A549 (cell line): ENCODE measurements around the gene KCND3. TPM values are rescaled to one million over a fixed set of nuclear protein-coding genes. Genes with fewer than 3 reads are reported as not detected.

ENCODE experiments used
- ATAC-seq, 2 experiments: fragments of 200-7000 bp in 1 of 2; fragments of >200 bp in 1 of 2; cut with Nextera tagmentation in 1 of 2; cut with Tn5 transposase in 1 of 2; 3 replicates each; pipeline versions ENCODE4 v1.8.0 to v1.9.1; 2018 to 2020; ENCODE audit warnings: mild to moderate bottlenecking in 1 of 2, moderate library complexity in 1 of 2
- CTCF ChIA-PET: fragments of 300-600 bp; sonication (Branson Sonifier 250); formaldehyde crosslinking; extraction: SDS; loops from one replicate; lab custom pipeline; 2021; ENCODE audit warnings: antibody characterized with exemption, inconsistent platforms; lab: Yijun Ruan, JAX
- POLR2A ChIA-PET: fragments of 350-600 bp; formaldehyde crosslinking; extraction: SDS; loops from one replicate; lab custom pipeline; 2021; ENCODE audit warnings: antibody characterized with exemption, inconsistent platforms; lab: Yijun Ruan, JAX
- DNase-seq, 2 experiments: peaks; one replicate each; pipeline versions ENCODE4 v3.0.0 to v3.0.0-alpha.2; 2011 to 2016; ENCODE audit warnings: low read depth in 1 of 2, low spot score in 1 of 2
- FAIRE-seq: peaks from 2 replicates; lab custom pipeline; 2011; peaks lifted over from hg19 to GRCh38; lab: Jason Lieb, UNC
- H3K27ac ChIP-seq, 2 experiments: fragments of >200 bp; sonication (Bioruptor Twin); formaldehyde crosslinking; 3 replicates each; pipeline ENCODE4 v1.5.1; 2016 to 2017
- H3K4me1 ChIP-seq: fragments of >200 bp; sonication (Bioruptor Twin); formaldehyde crosslinking; 3 replicates; pipeline ENCODE4 v1.6.1; 2016
- H3K4me2 ChIP-seq: fragments of >200 bp; sonication (Bioruptor Twin); formaldehyde crosslinking; 3 replicates; pipeline ENCODE4 v1.6.1; 2016
- H3K4me3 ChIP-seq: fragments of >200 bp; sonication (Bioruptor Twin); formaldehyde crosslinking; 3 replicates; pipeline ENCODE4 v1.5.1; 2016
- H3K9me3 ChIP-seq: fragments of >200 bp; sonication (Bioruptor Twin); formaldehyde crosslinking; 3 replicates; pipeline ENCODE4 v1.6.1; 2016
- CBX2 ChIP-seq: fragments of 200-600 bp; sonication (generic); IDR thresholded peaks from 2 replicates; pipeline ENCODE4 v1.6.1; 2016; ENCODE audit warnings: low read depth, mild to moderate bottlenecking, borderline replicate concordance
- CHD2 ChIP-seq: fragments of 150-350 bp; IDR thresholded peaks from 2 replicates; pipeline ENCODE4 v1.6.1; 2014; ENCODE audit warnings: low read length; ENCODE audit not compliant: partially characterized antibody
- EHMT2 ChIP-seq: fragments of 200-600 bp; sonication (generic); IDR thresholded peaks from 2 replicates; pipeline ENCODE4 v1.6.1; 2016; ENCODE audit warnings: antibody characterized with exemption, low read depth, mild to moderate bottlenecking, moderate library complexity
- ESRRA ChIP-seq: fragments of 150-350 bp; IDR thresholded peaks from 2 replicates; pipeline ENCODE4 v1.6.1; 2014; ENCODE audit warnings: mild to moderate bottlenecking, low read length, borderline replicate concordance
- HEYL ChIP-seq: fragments of 250-450 bp; sonication (Bioruptor Pico); IDR thresholded peaks from 2 replicates; pipeline ENCODE4 v1.8.0; 2021; ENCODE audit warnings: mild to moderate bottlenecking, moderate library complexity
- HOXA7 ChIP-seq: fragments of 250-450 bp; sonication (Bioruptor Pico); IDR thresholded peaks from 2 replicates; pipeline ENCODE4 v1.5.0; 2020; ENCODE audit warnings: mild to moderate bottlenecking, moderate library complexity
- HOXB13 ChIP-seq: fragments of 250-450 bp; sonication (Bioruptor Pico); IDR thresholded peaks from 2 replicates; pipeline ENCODE4 v1.5.0; 2020; ENCODE audit warnings: low read depth, mild to moderate bottlenecking, moderate library complexity
- JUNB ChIP-seq: fragments of >200 bp; sonication (Bioruptor Twin); formaldehyde crosslinking; IDR thresholded peaks from 2 replicates; pipeline ENCODE4 v1.6.1; 2016
- KDM1A ChIP-seq: fragments of 200-600 bp; sonication (generic); IDR thresholded peaks from 2 replicates; pipeline ENCODE4 v1.6.1; 2016; ENCODE audit warnings: low read depth, mild to moderate bottlenecking
- MYC ChIP-seq: IDR thresholded peaks from 2 replicates; pipeline ENCODE4 v1.6.1; 2012; ENCODE audit warnings: mild to moderate bottlenecking, inconsistent platforms, low read length, improper control_type of control experiment, borderline replicate concordance
- POLR2A ChIP-seq: IDR thresholded peaks from 2 replicates; pipeline ENCODE4 v1.6.1; 2012; ENCODE audit warnings: mild to moderate bottlenecking, low read length
- RCOR1 ChIP-seq: fragments of 150-350 bp; IDR thresholded peaks from 2 replicates; pipeline ENCODE4 v1.6.1; 2014; ENCODE audit warnings: antibody characterized with exemption, low read length, low read depth
- RFX5 ChIP-seq: fragments of 450-650 bp; IDR thresholded peaks from 2 replicates; pipeline ENCODE4 v1.7.1; 2014; ENCODE audit warnings: antibody characterized with exemption, mild to moderate bottlenecking, moderate library complexity
- SREBF2 ChIP-seq: fragments of 450-650 bp; IDR thresholded peaks from 2 replicates; pipeline ENCODE4 v1.6.1; 2014; ENCODE audit warnings: mild to moderate bottlenecking, moderate library complexity
- ZFP36 ChIP-seq: fragments of 450-650 bp; IDR thresholded peaks from 2 replicates; pipeline ENCODE4 v1.6.1; 2014; ENCODE audit warnings: borderline replicate concordance; ENCODE audit not compliant: partially characterized antibody
- WGBS: methylation state at CpG from one replicate; pipeline ENCODE4 v1.1.6; 2017; ENCODE audit errors: missing lambda C conversion rate; 5-methylcytosine and 5-hydroxymethylcytosine counted together
- polyA plus RNA-seq, 4 experiments: library from polyadenylated mRNA; depleted of rRNA in 3 of 4; stranded (reverse); fragments of >200 nt; fragmentation: RNase III in 1 of 4; extraction: RNeasy Plus Mini Kit Qiagen cat#74134 plus additional on column Dnase treatment in 1 of 4; gene quantifications; 2 replicates in 3 of 4; 3 replicates in 1 of 4; pipeline ENCODE4 v1.2.3, GENCODE V29; 2011 to 2017
- TF ChIP-seq, protein P1 (sequence below): fragments of 150-350 bp; IDR thresholded peaks from 2 replicates; pipeline ENCODE4 v1.6.1; 2014; ENCODE audit warnings: low read depth, mild to moderate bottlenecking, low read length
- TF ChIP-seq, protein P2 (sequence below): fragments of 250-450 bp; sonication (Bioruptor Pico); IDR thresholded peaks from 2 replicates; pipeline ENCODE4 v1.5.0; 2020; ENCODE audit warnings: low read depth, mild to moderate bottlenecking, moderate library complexity
- TF ChIP-seq, protein P3 (sequence below): fragments of >200 bp; sonication (Bioruptor Twin); formaldehyde crosslinking; IDR thresholded peaks from 2 replicates; pipeline ENCODE4 v1.6.1; 2016
- TF ChIP-seq, protein P4 (sequence below): fragments of 200-600 bp; sonication (generic); IDR thresholded peaks from 2 replicates; pipeline ENCODE4 v1.6.1; 2016; ENCODE audit warnings: antibody characterized with exemption, mild to moderate bottlenecking, moderate library complexity
- TF ChIP-seq, protein P5 (sequence below): fragments of 250-450 bp; sonication (Bioruptor Pico); IDR thresholded peaks from 2 replicates; pipeline ENCODE4 v1.5.0; 2021; ENCODE audit warnings: mild to moderate bottlenecking, moderate library complexity, borderline replicate concordance

The KCND3 gene
- polyA plus RNA-seq, 2 of the 4 experiments (the other 2 are of a cell fraction), result not detected

DNA sequence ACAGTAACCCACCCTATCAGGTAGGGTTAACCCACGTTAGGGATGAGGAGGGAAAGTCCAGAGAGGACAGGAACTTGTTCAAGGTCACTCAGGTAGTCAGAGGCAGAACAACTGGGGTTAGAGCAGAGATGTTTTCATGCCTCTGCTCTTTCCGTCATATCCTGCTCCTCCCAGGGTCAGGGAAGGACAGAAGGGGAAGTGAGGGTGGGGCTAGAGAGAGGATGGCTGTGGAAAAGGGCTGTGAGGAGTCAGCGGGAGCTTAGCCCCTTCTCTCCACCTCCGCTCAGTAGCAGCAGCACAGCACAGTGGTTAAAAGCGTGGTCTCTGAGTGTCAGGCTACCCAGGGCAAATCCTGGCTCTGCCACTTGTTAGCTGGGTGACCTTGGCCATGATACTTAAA is 197.2 kb downstream of the KCND3 start:
- no peak for FAIRE-seq
- 42% methylated on average over 5 of the region's 5 CpGs for WGBS
- H3K9me3 ChIP-seq, result no peaks in the 10 kb centered on the region
- TF ChIP-seq KDM1A (no peak), CBX2 (no peak), MYC (no peak), CHD2 (no peak), POLR2A (no peak), HEYL (no peak), SREBF2 (no peak)
- TF ChIP-seq, all 56 proteins: peak for 0
- ATAC-seq (no peak), DNase-seq (no peak)
- Histone ChIP-seq H3K4me1 (no peaks in the 10 kb centered on the region), H3K4me2 (no peak overlapping the region), H3K4me3 (no peak overlapping the region), H3K27ac (no peak overlapping the region)
- ChIA-PET CTCF (no interaction called here), POLR2A (no interaction called here)

DNA sequence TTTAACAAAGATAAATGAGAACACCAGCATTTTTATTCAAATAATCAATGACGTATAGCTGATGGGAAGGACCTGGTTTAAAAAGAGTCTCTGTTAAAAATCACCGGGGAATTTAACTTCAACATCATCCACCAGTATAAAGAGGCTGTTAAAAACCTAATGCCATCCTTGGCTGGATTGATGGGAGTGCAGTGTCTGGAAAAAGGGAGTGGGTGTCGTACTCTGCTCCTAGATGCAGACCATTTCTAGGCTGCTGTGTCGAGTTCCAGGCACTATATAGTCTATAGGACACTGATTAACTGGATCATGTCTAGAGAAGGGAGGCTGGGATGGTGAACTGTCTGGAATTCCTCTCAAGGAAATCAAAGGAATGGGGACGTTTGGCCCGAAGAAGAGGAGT is 197.7 kb downstream of the KCND3 start:
- H3K4me1 ChIP-seq, result no peaks in the 10 kb centered on the region
- H3K4me3 ChIP-seq, result no peak overlapping the region
- FAIRE-seq, result no peak
- 18% methylated on average over 6 of the region's 6 CpGs for WGBS
- H3K27ac ChIP-seq, result no peak overlapping the region
- ATAC-seq, result no peak
- POLR2A ChIA-PET, result no interaction called here
- CTCF ChIA-PET, result no interaction called here
- no peaks in the 10 kb centered on the region for H3K9me3 ChIP-seq
- no peak overlapping the region for H3K4me2 ChIP-seq
- no peak for DNase-seq
- TF ChIP-seq ZFP36, result no peak
- TF ChIP-seq, protein P1, sequence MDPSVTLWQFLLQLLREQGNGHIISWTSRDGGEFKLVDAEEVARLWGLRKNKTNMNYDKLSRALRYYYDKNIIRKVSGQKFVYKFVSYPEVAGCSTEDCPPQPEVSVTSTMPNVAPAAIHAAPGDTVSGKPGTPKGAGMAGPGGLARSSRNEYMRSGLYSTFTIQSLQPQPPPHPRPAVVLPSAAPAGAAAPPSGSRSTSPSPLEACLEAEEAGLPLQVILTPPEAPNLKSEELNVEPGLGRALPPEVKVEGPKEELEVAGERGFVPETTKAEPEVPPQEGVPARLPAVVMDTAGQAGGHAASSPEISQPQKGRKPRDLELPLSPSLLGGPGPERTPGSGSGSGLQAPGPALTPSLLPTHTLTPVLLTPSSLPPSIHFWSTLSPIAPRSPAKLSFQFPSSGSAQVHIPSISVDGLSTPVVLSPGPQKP, result no peak
- TF ChIP-seq, protein P2, sequence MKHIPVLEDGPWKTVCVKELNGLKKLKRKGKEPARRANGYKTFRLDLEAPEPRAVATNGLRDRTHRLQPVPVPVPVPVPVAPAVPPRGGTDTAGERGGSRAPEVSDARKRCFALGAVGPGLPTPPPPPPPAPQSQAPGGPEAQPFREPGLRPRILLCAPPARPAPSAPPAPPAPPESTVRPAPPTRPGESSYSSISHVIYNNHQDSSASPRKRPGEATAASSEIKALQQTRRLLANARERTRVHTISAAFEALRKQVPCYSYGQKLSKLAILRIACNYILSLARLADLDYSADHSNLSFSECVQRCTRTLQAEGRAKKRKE (CRISPR knock-in tag), result no peak
- no peak for TF ChIP-seq JUNB
- TF ChIP-seq RFX5, result no peak
- TF ChIP-seq MYC, result no peak
- TF ChIP-seq, protein P3, sequence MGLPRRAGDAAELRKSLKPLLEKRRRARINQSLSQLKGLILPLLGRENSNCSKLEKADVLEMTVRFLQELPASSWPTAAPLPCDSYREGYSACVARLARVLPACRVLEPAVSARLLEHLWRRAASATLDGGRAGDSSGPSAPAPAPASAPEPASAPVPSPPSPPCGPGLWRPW, result no peak
- TF ChIP-seq RCOR1, result no peak
- no peak for TF ChIP-seq HOXA7 (CRISPR knock-in tag)
- TF ChIP-seq HOXB13, result no peak
- no peak for TF ChIP-seq POLR2A
- TF ChIP-seq CBX2, result no peak
- TF ChIP-seq, protein P4, sequence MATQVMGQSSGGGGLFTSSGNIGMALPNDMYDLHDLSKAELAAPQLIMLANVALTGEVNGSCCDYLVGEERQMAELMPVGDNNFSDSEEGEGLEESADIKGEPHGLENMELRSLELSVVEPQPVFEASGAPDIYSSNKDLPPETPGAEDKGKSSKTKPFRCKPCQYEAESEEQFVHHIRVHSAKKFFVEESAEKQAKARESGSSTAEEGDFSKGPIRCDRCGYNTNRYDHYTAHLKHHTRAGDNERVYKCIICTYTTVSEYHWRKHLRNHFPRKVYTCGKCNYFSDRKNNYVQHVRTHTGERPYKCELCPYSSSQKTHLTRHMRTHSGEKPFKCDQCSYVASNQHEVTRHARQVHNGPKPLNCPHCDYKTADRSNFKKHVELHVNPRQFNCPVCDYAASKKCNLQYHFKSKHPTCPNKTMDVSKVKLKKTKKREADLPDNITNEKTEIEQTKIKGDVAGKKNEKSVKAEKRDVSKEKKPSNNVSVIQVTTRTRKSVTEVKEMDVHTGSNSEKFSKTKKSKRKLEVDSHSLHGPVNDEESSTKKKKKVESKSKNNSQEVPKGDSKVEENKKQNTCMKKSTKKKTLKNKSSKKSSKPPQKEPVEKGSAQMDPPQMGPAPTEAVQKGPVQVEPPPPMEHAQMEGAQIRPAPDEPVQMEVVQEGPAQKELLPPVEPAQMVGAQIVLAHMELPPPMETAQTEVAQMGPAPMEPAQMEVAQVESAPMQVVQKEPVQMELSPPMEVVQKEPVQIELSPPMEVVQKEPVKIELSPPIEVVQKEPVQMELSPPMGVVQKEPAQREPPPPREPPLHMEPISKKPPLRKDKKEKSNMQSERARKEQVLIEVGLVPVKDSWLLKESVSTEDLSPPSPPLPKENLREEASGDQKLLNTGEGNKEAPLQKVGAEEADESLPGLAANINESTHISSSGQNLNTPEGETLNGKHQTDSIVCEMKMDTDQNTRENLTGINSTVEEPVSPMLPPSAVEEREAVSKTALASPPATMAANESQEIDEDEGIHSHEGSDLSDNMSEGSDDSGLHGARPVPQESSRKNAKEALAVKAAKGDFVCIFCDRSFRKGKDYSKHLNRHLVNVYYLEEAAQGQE, result no peak
- TF ChIP-seq, protein P5, sequence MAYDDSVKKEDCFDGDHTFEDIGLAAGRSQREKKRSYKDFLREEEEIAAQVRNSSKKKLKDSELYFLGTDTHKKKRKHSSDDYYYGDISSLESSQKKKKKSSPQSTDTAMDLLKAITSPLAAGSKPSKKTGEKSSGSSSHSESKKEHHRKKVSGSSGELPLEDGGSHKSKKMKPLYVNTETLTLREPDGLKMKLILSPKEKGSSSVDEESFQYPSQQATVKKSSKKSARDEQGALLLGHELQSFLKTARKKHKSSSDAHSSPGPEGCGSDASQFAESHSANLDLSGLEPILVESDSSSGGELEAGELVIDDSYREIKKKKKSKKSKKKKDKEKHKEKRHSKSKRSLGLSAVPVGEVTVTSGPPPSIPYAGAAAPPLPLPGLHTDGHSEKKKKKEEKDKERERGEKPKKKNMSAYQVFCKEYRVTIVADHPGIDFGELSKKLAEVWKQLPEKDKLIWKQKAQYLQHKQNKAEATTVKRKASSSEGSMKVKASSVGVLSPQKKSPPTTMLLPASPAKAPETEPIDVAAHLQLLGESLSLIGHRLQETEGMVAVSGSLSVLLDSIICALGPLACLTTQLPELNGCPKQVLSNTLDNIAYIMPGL, result no peak
- no peak for TF ChIP-seq KDM1A
- TF ChIP-seq EHMT2, result no peak
- TF ChIP-seq ESRRA, result no peak
